Common myeloid progenitor, CD34-positive (primary cell): Measurements from ENCODE around the gene FGF22. TPM values are rescaled to one million over a fixed set of nuclear protein-coding genes. Genes with fewer than 3 reads are reported as not detected.

Source experiments
- CTCF ChIA-PET: fragments of 350-600 bp; sonication (Branson Sonifier 250); formaldehyde crosslinking; loops from one replicate; lab custom pipeline; 2021; ENCODE audit warnings: antibody characterized with exemption; lab: Charles Lee
- POLR2A ChIA-PET: fragments of 350-600 bp; sonication (Branson Sonifier 250); formaldehyde crosslinking; loops from one replicate; lab custom pipeline; 2021; ENCODE audit warnings: antibody characterized with exemption; lab: Charles Lee
- DNase-seq, 3 donors: peaks; one replicate each; pipeline versions ENCODE4 v3.0.0 to v3.0.0-alpha.2; 2013
- H3K27ac ChIP-seq, 2 experiments: 1 replicate in 1 of 2; 2 replicates in 1 of 2; pipeline ENCODE4 v1.7.0; 2013; ENCODE audit warnings: inconsistent platforms in 2 of 2, low read length in 2 of 2, mild to moderate bottlenecking in 2 of 2, low read depth in 1 of 2, moderate library complexity in 1 of 2; ENCODE audit not compliant: severe bottlenecking in 2 of 2, insufficient read depth in 1 of 2, poor library complexity in 1 of 2
- H3K27me3 ChIP-seq, 5 experiments: replicated peaks in 2 of 5; 1 replicate in 3 of 5; 2 replicates in 2 of 5; pipeline versions ENCODE4 v1.6.1 to v1.7.0; 2013; ENCODE audit warnings: low read length in 4 of 5, mild to moderate bottlenecking in 2 of 5, moderate library complexity in 2 of 5, inconsistent platforms in 1 of 5; ENCODE audit not compliant: insufficient read depth in 5 of 5, control insufficient read depth in 4 of 5
- H3K36me3 ChIP-seq, 4 experiments: 1 replicate in 2 of 4; 2 replicates in 2 of 4; pipeline versions ENCODE4 v1.6.1 to v1.7.0; 2013; ENCODE audit warnings: low read length in 3 of 4, control low read depth in 1 of 4, mild to moderate bottlenecking in 1 of 4; ENCODE audit not compliant: control insufficient read depth in 4 of 4, insufficient read depth in 4 of 4
- H3K4me1 ChIP-seq, 4 experiments: 1 replicate in 3 of 4; 2 replicates in 1 of 4; pipeline versions ENCODE4 v1.6.1 to v1.7.1; 2013; ENCODE audit warnings: low read length in 3 of 4, mild to moderate bottlenecking in 3 of 4, control low read depth in 1 of 4, inconsistent platforms in 1 of 4, moderate library complexity in 1 of 4; ENCODE audit not compliant: control insufficient read depth in 4 of 4, insufficient read depth in 4 of 4; ENCODE audit errors: control extremely low read depth in 1 of 4
- H3K4me3 ChIP-seq, 7 experiments: 1 replicate in 4 of 7; 2 replicates in 3 of 7; pipeline versions ENCODE4 v1.5.1 to v1.7.0; 2013; ENCODE audit warnings: mild to moderate bottlenecking in 7 of 7, low read length in 6 of 7, moderate library complexity in 6 of 7, inconsistent platforms in 2 of 7, low read depth in 2 of 7, control low read depth in 1 of 7; ENCODE audit not compliant: insufficient read depth in 4 of 7, control insufficient read depth in 1 of 7; ENCODE audit errors: extremely low read depth in 1 of 7
- H3K9me3 ChIP-seq, 5 experiments: 1 replicate in 4 of 5; 2 replicates in 1 of 5; pipeline versions ENCODE4 v1.6.1 to v1.7.1; 2013; ENCODE audit warnings: low read length in 4 of 5, mild to moderate bottlenecking in 2 of 5, inconsistent platforms in 1 of 5, low read depth in 1 of 5, moderate library complexity in 1 of 5; ENCODE audit not compliant: control insufficient read depth in 4 of 5, insufficient read depth in 2 of 5; ENCODE audit errors: control extremely low read depth in 1 of 5
- WGBS: methylation state at CpG from one replicate; pipeline ENCODE4 v1.1.5; 2013; ENCODE audit not compliant: insufficient coverage; 5-methylcytosine and 5-hydroxymethylcytosine counted together
- polyA plus RNA-seq: library from polyadenylated mRNA; unstranded; fragments of 120-200 nt; gene quantifications from one replicate; pipeline ENCODE4 v1.2.1, GENCODE V29; 2013

FGF22 gene
- polyA plus RNA-seq = 0.04 TPM

GRCh38 chr19:639253-640160 is at the start of gene FGF22:
Gene FGF22 (plus strand): TSS chr19:639879. CDS start chr19:639926, 47 bp downstream.
- DNase-seq = peak; percentile 86 to 93 (median 91)
- WGBS = 10% methylated on average over 59 of the region's 109 CpGs
- ChIA-PET CTCF (interaction anchor here (0.6 kb wide), 1 partner anchor 51 kb away, joined by 3 read pairs; no protein-coding TSS in a partner anchor), POLR2A (no interaction called here)
- Histone ChIP-seq H3K36me3 (peaks cover 0 to 6% (median 1%) of the 10 kb centered on the region in 4 experiments), H3K4me3 (peak within 1 kb of the TSS in 5 of 7 experiments; percentile 6 to 70 (median 59)), H3K27ac (no peak within 1 kb of the TSS), H3K4me1 (peaks cover 0 to 12% (median 9%) of the 10 kb centered on the region in 4 experiments), H3K27me3 (peaks cover 0 to 21% (median 3%) of the 10 kb centered on the region in 5 experiments), H3K9me3 (no peaks in the 10 kb centered on the region)

- Histone ChIP-seq H3K36me3 (no peaks in the 10 kb centered on the region), H3K27me3 (peaks cover 0 to 86% (median 18%) of the 10 kb centered on the region in 5 experiments), H3K4me1 (peaks cover 0 to 25% (median 18%) of the 10 kb centered on the region in 4 experiments), H3K27ac (no peak overlapping the region), H3K4me3 (peak overlapping the region in 2 of 7 experiments; percentile 11 to 26), H3K9me3 (no peaks in the 10 kb centered on the region)
- POLR2A ChIA-PET = no interaction called here
- WGBS = under 1% methylated on average over 50 of the region's 50 CpGs
- peak in 2 of 3 donors; percentile 50 to 52 for DNase-seq
- CTCF ChIA-PET = no interaction called here
Measured at GRCh38 chr19:590396-590745, 49.3 kb upstream of the FGF22 start.

- H3K27me3 ChIP-seq = peaks cover 0 to 83% (median 17%) of the 10 kb centered on the region in 5 experiments
- H3K4me1 ChIP-seq = peaks cover 0 to 25% (median 18%) of the 10 kb centered on the region in 4 experiments
- H3K9me3 ChIP-seq = no peaks in the 10 kb centered on the region
- ChIA-PET CTCF (no interaction called here), POLR2A (no interaction called here)
- WGBS = 12% methylated on average over 23 of the region's 41 CpGs
- H3K27ac ChIP-seq = no peak overlapping the region
- peak overlapping the region in 1 of 7 experiments; percentile 11 for H3K4me3 ChIP-seq
- no peak for DNase-seq
- H3K36me3 ChIP-seq = no peaks in the 10 kb centered on the region
Measured at GRCh38 chr19:590750-591098, 49.0 kb upstream of the FGF22 start.

- DNase-seq = peak in 1 of 3 donors; percentile 33
- Histone ChIP-seq H3K27ac (no peak overlapping the region), H3K4me3 (no peak overlapping the region), H3K36me3 (no peaks in the 10 kb centered on the region), H3K4me1 (peaks cover 0 to 25% (median 18%) of the 10 kb centered on the region in 4 experiments), H3K27me3 (peaks cover 0 to 82% (median 17%) of the 10 kb centered on the region in 5 experiments), H3K9me3 (no peaks in the 10 kb centered on the region)
- POLR2A ChIA-PET = no interaction called here
- 34% methylated on average over 57 of the region's 75 CpGs for WGBS
- CTCF ChIA-PET = no interaction called here
Measured at GRCh38 chr19:591099-591958, 48.4 kb upstream of the FGF22 start.

GRCh38 chr19:592101-592500 is 47.6 kb upstream of the FGF22 start:
- peaks cover 0 to 25% (median 18%) of the 10 kb centered on the region in 4 experiments for H3K4me1 ChIP-seq
- H3K36me3 ChIP-seq = no peaks in the 10 kb centered on the region
- ChIA-PET CTCF (interaction anchor here (1.2 kb wide), 1 partner anchor 35 kb away, joined by 6 read pairs; no protein-coding TSS in a partner anchor), POLR2A (no interaction called here)
- H3K27me3 ChIP-seq = peaks cover 0 to 75% (median 17%) of the 10 kb centered on the region in 5 experiments
- 90% methylated on average over 13 of the region's 19 CpGs for WGBS
- no peaks in the 10 kb centered on the region for H3K9me3 ChIP-seq
- no peak overlapping the region for H3K27ac ChIP-seq
- DNase-seq = no peak
- no peak overlapping the region for H3K4me3 ChIP-seq

- Histone ChIP-seq H3K4me3 (no peak overlapping the region), H3K27ac (no peak overlapping the region), H3K27me3 (peaks cover 0 to 66% (median 15%) of the 10 kb centered on the region in 5 experiments), H3K36me3 (no peaks in the 10 kb centered on the region), H3K9me3 (no peaks in the 10 kb centered on the region), H3K4me1 (peaks cover 0 to 20% (median 14%) of the 10 kb centered on the region in 4 experiments)
- DNase-seq = no peak
- 92% methylated on average over 18 of the region's 18 CpGs for WGBS
- CTCF ChIA-PET = interaction anchor here (1.2 kb wide), 1 partner anchor 34 kb away, joined by 6 read pairs; no protein-coding TSS in a partner anchor
- POLR2A ChIA-PET = no interaction called here
Measured at GRCh38 chr19:593055-593454, 46.6 kb upstream of the FGF22 start.
